ENCODE results near the gene CABP7.

CABP7 gene

GRCh38 chr22:29719899-29720645 is at the start of gene CABP7:
CABP7 (plus strand) TSS chr22:29720003; CDS start chr22:29720425, 422 bp downstream.
- no peak for TF ChIP-seq CTCF (IDR thresholded peaks at IDR 0.05)

- no peak for TF ChIP-seq CTCF (IDR thresholded peaks at IDR 0.05)
These were observed 49.2 kb upstream of the CABP7 start for GRCh38 chr22:29670626-29671025.

- no peak for TF ChIP-seq CTCF (IDR thresholded peaks at IDR 0.05)
These were observed 46.3 kb upstream of the CABP7 start for GRCh38 chr22:29673361-29674066.

GRCh38 chr22:29674121-29674520 is 45.7 kb upstream of the CABP7 start:
- no peak for TF ChIP-seq CTCF (IDR thresholded peaks at IDR 0.05)

- TF ChIP-seq CTCF (IDR thresholded peaks at IDR 0.05) = no peak
These were observed 40.5 kb upstream of the CABP7 start for GRCh38 chr22:29679316-29679715.

- no peak for TF ChIP-seq CTCF (IDR thresholded peaks at IDR 0.05)
These were observed 36.3 kb upstream of the CABP7 start for GRCh38 chr22:29683536-29683935.

GRCh38 chr22:29684244-29684643 is 35.6 kb upstream of the CABP7 start:
- no peak for TF ChIP-seq CTCF (IDR thresholded peaks at IDR 0.05)
